ENCODE measurements around the gene DACH1.

GRCh38 chr13:71785361-71785760 is 81.6 kb downstream of the DACH1 start:
- TF ChIP-seq, protein P1, sequence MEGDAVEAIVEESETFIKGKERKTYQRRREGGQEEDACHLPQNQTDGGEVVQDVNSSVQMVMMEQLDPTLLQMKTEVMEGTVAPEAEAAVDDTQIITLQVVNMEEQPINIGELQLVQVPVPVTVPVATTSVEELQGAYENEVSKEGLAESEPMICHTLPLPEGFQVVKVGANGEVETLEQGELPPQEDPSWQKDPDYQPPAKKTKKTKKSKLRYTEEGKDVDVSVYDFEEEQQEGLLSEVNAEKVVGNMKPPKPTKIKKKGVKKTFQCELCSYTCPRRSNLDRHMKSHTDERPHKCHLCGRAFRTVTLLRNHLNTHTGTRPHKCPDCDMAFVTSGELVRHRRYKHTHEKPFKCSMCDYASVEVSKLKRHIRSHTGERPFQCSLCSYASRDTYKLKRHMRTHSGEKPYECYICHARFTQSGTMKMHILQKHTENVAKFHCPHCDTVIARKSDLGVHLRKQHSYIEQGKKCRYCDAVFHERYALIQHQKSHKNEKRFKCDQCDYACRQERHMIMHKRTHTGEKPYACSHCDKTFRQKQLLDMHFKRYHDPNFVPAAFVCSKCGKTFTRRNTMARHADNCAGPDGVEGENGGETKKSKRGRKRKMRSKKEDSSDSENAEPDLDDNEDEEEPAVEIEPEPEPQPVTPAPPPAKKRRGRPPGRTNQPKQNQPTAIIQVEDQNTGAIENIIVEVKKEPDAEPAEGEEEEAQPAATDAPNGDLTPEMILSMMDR (conservative IDR thresholded peaks at IDR 0.05; ENCODE audit: low read length): no peak
- TF ChIP-seq EZH2phosphoT487 (IDR thresholded peaks at IDR 0.05; ENCODE audit: borderline replicate concordance, low read depth, low read length): no peak

Measured in OCI-LY7 (cell line).